ENCODE data around the gene KIF14.

DNA sequence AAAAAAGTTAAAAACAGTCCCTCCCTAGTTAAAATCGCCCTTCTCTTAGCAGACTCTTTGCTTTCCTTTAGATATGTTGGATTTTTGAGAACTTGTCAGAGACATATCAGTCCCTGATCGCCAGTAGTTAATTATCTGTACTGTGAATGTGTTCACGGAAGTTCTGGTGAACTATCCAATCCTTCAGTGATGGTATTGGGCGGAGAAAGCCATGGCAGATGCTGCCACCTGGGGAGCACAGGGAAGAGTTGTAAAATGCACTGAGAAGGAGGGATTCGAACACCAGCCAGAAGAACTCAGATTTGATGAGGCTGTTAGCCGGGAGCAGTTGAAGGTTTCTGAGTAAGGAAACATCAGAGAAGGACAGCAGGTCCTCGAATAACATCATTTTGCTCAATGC is 17.5 kb upstream of the KIF14 start:
- TF ChIP-seq, protein P1, sequence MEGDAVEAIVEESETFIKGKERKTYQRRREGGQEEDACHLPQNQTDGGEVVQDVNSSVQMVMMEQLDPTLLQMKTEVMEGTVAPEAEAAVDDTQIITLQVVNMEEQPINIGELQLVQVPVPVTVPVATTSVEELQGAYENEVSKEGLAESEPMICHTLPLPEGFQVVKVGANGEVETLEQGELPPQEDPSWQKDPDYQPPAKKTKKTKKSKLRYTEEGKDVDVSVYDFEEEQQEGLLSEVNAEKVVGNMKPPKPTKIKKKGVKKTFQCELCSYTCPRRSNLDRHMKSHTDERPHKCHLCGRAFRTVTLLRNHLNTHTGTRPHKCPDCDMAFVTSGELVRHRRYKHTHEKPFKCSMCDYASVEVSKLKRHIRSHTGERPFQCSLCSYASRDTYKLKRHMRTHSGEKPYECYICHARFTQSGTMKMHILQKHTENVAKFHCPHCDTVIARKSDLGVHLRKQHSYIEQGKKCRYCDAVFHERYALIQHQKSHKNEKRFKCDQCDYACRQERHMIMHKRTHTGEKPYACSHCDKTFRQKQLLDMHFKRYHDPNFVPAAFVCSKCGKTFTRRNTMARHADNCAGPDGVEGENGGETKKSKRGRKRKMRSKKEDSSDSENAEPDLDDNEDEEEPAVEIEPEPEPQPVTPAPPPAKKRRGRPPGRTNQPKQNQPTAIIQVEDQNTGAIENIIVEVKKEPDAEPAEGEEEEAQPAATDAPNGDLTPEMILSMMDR (IDR thresholded peaks at IDR 0.05): no peak
- TF ChIP-seq POLR2A (IDR thresholded peaks at IDR 0.05): no peak

Data from body of pancreas (tissue), 4 donors.